Right lobe of liver (tissue), 4 donors: ENCODE measurements around the gene GFRAL.

Source experiments
- POLR2A ChIP-seq: fragments of 450-650 bp; IDR thresholded peaks from one replicate; pipeline ENCODE4 v1.6.1; 2017; ENCODE audit warnings: antibody characterized with exemption, mild to moderate bottlenecking
- TF ChIP-seq, protein P1 (sequence below), 4 donors: fragments of 200-600 bp in 3 of 4; fragments of 450-650 bp in 1 of 4; IDR thresholded peaks; one replicate each; pipeline versions ENCODE4 v1.5.1 to v1.8.0; 2016 to 2022; ENCODE audit warnings: antibody characterized with exemption in 4 of 4, mild to moderate bottlenecking in 2 of 4
- donor health status: DM: no; HTN: no; CAD: no.
- donor health status: DM: no; HTN: no; CAD: no.
- donor health status: DM: no; HTN: yes; CAD: no.

DNA sequence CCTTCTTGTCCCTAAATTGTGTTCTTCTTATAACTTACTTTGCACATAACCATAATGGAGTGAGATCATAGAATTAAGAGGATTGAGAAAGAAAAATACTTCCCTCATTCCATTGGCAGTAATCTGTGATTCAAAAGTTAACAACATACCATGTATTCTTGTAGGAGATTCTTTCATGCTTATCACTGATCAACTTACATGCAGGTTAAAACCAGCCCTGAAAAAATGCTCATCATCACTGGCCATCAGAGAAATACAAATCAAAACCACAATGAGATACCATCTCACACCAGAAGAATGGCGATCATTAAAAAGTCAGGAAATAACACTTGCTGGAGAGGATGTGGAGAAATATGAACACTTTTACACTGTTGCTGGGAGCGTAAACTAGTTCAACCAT lies 36.5 kb upstream of the GFRAL start:
- no peak for TF ChIP-seq POLR2A
- TF ChIP-seq, protein P1, sequence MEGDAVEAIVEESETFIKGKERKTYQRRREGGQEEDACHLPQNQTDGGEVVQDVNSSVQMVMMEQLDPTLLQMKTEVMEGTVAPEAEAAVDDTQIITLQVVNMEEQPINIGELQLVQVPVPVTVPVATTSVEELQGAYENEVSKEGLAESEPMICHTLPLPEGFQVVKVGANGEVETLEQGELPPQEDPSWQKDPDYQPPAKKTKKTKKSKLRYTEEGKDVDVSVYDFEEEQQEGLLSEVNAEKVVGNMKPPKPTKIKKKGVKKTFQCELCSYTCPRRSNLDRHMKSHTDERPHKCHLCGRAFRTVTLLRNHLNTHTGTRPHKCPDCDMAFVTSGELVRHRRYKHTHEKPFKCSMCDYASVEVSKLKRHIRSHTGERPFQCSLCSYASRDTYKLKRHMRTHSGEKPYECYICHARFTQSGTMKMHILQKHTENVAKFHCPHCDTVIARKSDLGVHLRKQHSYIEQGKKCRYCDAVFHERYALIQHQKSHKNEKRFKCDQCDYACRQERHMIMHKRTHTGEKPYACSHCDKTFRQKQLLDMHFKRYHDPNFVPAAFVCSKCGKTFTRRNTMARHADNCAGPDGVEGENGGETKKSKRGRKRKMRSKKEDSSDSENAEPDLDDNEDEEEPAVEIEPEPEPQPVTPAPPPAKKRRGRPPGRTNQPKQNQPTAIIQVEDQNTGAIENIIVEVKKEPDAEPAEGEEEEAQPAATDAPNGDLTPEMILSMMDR (IDR thresholded peaks at IDR 0.05), result no peak
